ENCODE data around the gene RTP3.
"Not testable (repeated sequence)": the region's sequence is repeated elsewhere in the genome, so short reads cannot be mapped to it uniquely, and the experiment has no call there.

The RTP3 gene

GRCh38 chr3:46548611-46549010, 50.8 kb downstream of the RTP3 start:
- not testable (repeated sequence) for DNase-seq (ENCODE audit: low read depth)

DNA sequence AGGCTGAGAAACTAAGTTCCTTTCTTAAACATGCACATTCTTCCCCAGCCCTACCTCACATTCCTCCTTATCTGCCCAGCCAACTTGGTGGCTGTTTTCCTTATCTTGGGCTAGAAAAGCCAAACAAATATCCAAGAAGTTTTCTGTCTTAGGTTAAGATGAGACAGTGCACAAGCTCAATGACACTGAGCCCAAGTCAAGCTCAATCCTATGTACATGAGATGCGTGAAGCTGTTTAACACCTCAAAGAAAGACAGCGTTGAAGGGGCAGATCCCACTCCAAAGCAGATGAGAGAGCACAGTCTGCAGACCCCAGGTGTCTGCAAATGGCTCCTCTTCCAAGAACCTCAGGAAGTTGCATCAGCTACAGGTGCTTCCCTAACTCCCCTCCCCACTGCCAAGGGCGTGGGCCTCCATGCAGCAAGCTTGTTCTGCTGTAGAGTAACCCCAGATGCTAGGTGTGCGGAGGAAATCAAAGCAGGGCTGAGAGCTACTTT, 51.7 kb downstream of the RTP3 start:
- DNase-seq (ENCODE audit: low read depth) = no peak

DNA sequence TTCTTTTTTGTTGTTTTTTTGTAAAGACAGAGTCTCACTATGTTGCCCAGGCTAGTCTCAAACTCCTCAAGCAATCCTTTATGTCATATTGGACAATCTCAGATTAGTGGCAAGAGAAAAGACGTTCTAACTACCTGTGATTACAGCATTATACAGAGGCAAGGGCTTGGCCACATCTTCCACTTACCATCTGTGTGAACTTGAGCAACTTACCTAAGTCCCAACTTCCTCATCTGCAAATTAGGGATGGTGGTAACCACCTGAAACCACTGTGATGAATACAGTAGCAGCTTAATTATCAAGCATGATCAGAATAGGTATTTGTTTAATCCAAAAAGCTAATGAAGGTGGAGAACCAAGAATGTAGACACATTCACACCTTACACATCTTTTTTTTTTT, 52.2 kb downstream of the RTP3 start:
- DNase-seq (ENCODE audit: low read depth) = no peak

Data from stromal cell of bone marrow (primary cell).